Measurements from ENCODE around the gene NANS. TPM values are rescaled to one million over a fixed set of nuclear protein-coding genes. Genes with fewer than 3 reads are reported as not detected.

Gene NANS, protein sequence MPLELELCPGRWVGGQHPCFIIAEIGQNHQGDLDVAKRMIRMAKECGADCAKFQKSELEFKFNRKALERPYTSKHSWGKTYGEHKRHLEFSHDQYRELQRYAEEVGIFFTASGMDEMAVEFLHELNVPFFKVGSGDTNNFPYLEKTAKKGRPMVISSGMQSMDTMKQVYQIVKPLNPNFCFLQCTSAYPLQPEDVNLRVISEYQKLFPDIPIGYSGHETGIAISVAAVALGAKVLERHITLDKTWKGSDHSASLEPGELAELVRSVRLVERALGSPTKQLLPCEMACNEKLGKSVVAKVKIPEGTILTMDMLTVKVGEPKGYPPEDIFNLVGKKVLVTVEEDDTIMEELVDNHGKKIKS
- polyA plus RNA-seq (47.7 to 73.8 TPM (median 63.1 TPM) in 3 replicates), polyA minus RNA-seq (40.7 to 53.5 TPM (median 50.1 TPM) in 3 replicates)
- polyA plus RNA-seq (2011; ENCODE audit: low read depth), result 18.5 TPM
- polyA plus RNA-seq (2011; cell fraction: cytosol; rRNA removed), result 58.0 and 62.8 TPM in 2 replicates
- polyA plus RNA-seq (2011; cell fraction: nucleus; rRNA removed), result 41.0 and 45.2 TPM in 2 replicates
- polyA plus RNA-seq (2012; ENCODE audit: low replicate concordance), result 56.7 and 76.0 TPM in 2 replicates
- polyA minus RNA-seq (2011; cell fraction: cytosol; rRNA and poly(A)+ RNA removed), result 30.1 TPM
- polyA minus RNA-seq (2011; cell fraction: nucleus; rRNA and poly(A)+ RNA removed), result 11.8 and 15.7 TPM in 2 replicates

DNA sequence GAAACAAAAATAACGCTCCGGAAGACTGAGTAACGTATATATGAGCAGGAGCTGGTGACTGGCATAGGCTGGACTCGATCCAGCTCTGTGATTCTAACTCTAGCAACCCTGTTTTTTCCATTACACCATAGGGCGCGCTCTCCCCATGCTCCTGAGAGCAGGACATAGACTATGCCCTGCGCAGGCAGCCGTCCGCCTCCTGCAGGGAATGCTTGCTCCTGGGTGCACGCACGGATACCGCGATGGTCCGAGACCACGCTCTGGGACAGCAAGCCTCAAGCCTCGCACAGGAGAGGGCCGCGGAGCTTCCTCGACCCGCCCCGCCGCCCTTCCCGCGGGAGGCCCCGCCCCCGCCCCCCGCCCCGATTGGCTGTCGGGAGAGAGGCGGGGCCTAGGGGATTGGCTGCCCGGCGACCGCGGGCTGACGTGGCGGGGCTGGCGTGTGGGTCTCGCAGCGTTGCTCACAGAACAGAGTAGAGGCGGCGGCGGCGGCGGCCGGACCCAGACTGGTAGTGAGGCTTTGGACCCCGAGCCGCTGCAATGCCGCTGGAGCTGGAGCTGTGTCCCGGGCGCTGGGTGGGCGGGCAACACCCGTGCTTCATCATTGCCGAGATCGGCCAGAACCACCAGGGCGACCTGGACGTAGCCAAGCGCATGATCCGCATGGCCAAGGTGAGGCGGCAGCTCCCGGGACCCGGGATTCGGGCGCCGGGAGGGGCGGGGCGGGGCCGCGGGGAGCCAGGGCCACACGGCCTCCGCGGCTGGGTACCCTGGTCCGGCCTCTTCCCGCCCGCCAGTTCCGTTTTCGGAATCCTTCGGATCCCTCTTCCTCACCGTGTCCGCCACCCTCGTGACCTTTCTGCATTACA, at the start of gene NANS:
NANS (plus strand) TSS at position 464 of the 869 bp plus-strand sequence; CDS start at position 541, 77 bp downstream.
- Histone ChIP-seq H2AFZ (ENCODE audit: control insufficient read depth, low read length) (peak within 1 kb of the TSS; percentile 95), H4K20me1 (ENCODE audit: control insufficient read depth, extremely low read depth, insufficient read depth, low read length) (no peaks in the 10 kb centered on the region), H3K27me3 (ENCODE audit: control insufficient read depth, extremely low read depth, insufficient read depth, low read length) (no peaks in the 10 kb centered on the region), H3K9ac (ENCODE audit: control insufficient read depth, extremely low read depth, insufficient read depth, low read length) (peak within 1 kb of the TSS; percentile 89), H3K4me3 (ENCODE audit: control insufficient read depth in 2 of 3, extremely low read depth in 1 of 3, insufficient read depth in 2 of 3, low read depth in 1 of 3, low read length in 3 of 3) (peak within 1 kb of the TSS; percentile 74 to 88 (median 83)), H3K4me1 (ENCODE audit: control insufficient read depth, extremely low read depth, insufficient read depth, low read length) (peaks cover 13% of the 10 kb centered on the region), H3K27ac (ENCODE audit: control insufficient read depth, insufficient read depth, low read length) (peak within 1 kb of the TSS; percentile 75), H3K9me3 (ENCODE audit: control insufficient read depth, low read depth, low read length) (no peaks in the 10 kb centered on the region), H3K4me2 (ENCODE audit: control insufficient read depth, extremely low read depth, insufficient read depth, low read depth, low read length) (peak within 1 kb of the TSS; percentile 95), H3K79me2 (ENCODE audit: control insufficient read depth, insufficient read depth, low read length) (peaks cover 27% of the 10 kb centered on the region), H3K36me3 (ENCODE audit: control insufficient read depth in 2 of 2, extremely low read depth in 1 of 2, insufficient read depth in 2 of 2, low read length in 2 of 2) (peaks cover 0 to 3% of the 10 kb centered on the region in 2 experiments), H3K9me1 (ENCODE audit: control insufficient read depth, extremely low read depth, insufficient read depth, low read length) (no peaks in the 10 kb centered on the region)
- dilution Hi-C loops (cut with MboI; ENCODE audit: extremely low pct_ligation_motif_present, low sequenced_read_pairs), result no loop called here
- DNase-seq (ENCODE audit: low read depth, low spot score) (peak; percentile 72), FAIRE-seq (peak; percentile 9)
- TF ChIP-seq, protein P1, sequence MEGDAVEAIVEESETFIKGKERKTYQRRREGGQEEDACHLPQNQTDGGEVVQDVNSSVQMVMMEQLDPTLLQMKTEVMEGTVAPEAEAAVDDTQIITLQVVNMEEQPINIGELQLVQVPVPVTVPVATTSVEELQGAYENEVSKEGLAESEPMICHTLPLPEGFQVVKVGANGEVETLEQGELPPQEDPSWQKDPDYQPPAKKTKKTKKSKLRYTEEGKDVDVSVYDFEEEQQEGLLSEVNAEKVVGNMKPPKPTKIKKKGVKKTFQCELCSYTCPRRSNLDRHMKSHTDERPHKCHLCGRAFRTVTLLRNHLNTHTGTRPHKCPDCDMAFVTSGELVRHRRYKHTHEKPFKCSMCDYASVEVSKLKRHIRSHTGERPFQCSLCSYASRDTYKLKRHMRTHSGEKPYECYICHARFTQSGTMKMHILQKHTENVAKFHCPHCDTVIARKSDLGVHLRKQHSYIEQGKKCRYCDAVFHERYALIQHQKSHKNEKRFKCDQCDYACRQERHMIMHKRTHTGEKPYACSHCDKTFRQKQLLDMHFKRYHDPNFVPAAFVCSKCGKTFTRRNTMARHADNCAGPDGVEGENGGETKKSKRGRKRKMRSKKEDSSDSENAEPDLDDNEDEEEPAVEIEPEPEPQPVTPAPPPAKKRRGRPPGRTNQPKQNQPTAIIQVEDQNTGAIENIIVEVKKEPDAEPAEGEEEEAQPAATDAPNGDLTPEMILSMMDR (optimal IDR thresholded peaks at IDR 0.05 in 1 of 3, IDR thresholded peaks at IDR 0.05 in 1 of 3, conservative IDR thresholded peaks at IDR 0.05 in 1 of 3; ENCODE audit: extremely low read depth in 1 of 3, insufficient read depth in 2 of 3, low read length in 3 of 3), result peak in 2 of 3 experiments; percentile 13 to 31
- no peak for TF ChIP-seq EZH2 (IDR thresholded peaks at IDR 0.05; ENCODE audit: low read length)

DNA sequence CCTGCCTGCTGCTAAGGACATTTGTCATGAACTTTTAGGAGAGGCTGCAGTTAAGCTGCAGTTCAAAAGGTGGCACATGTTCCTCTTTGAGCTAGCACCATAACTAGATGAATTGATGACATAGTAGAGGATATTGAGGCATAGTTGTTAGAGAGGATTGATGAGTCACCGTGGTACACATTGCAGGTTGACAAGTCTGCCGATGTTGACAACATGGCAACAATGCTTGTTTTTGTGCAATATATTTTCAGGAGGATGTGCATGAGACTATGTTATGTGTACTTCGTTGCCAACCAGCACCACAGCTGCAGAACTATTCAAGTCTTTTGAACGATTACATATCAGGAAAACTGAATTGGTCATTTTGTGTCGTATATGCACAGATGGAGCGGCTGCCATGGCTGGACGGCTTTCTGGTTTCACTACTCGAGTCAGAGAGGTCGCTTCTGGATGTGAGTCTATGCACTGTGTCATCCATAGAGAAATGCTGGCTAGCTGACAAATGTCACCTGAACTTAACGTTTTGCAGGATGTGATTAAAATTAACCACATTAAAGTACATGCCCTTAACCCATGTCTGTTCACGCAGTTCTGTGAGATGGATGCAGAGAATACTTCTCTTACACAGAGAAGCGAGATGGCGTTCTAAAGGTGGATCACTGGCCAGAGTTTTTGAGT, 49.1 kb upstream of the NANS start:
- Histone ChIP-seq H3K27ac (ENCODE audit: control insufficient read depth, insufficient read depth, low read length) (no peak overlapping the region), H3K79me2 (ENCODE audit: control insufficient read depth, insufficient read depth, low read length) (peaks cover 38% of the 10 kb centered on the region), H4K20me1 (ENCODE audit: control insufficient read depth, extremely low read depth, insufficient read depth, low read length) (peaks cover 3% of the 10 kb centered on the region), H3K27me3 (ENCODE audit: control insufficient read depth, extremely low read depth, insufficient read depth, low read length) (no peaks in the 10 kb centered on the region), H3K9me1 (ENCODE audit: control insufficient read depth, extremely low read depth, insufficient read depth, low read length) (no peaks in the 10 kb centered on the region), H3K4me2 (ENCODE audit: control insufficient read depth, extremely low read depth, insufficient read depth, low read depth, low read length) (no peak overlapping the region), H3K9me3 (ENCODE audit: control insufficient read depth, low read depth, low read length) (no peaks in the 10 kb centered on the region), H3K4me3 (ENCODE audit: control insufficient read depth in 2 of 3, extremely low read depth in 1 of 3, insufficient read depth in 2 of 3, low read depth in 1 of 3, low read length in 3 of 3) (no peak overlapping the region), H2AFZ (ENCODE audit: control insufficient read depth, low read length) (no peak overlapping the region), H3K4me1 (ENCODE audit: control insufficient read depth, extremely low read depth, insufficient read depth, low read length) (no peaks in the 10 kb centered on the region), H3K36me3 (ENCODE audit: control insufficient read depth in 2 of 2, extremely low read depth in 1 of 2, insufficient read depth in 2 of 2, low read length in 2 of 2) (peaks cover 36% of the 10 kb centered on the region in 2 experiments), H3K9ac (ENCODE audit: control insufficient read depth, extremely low read depth, insufficient read depth, low read length) (no peak overlapping the region)
- TF ChIP-seq EZH2 (IDR thresholded peaks at IDR 0.05; ENCODE audit: low read length), result no peak
- FAIRE-seq (no peak), DNase-seq (ENCODE audit: low read depth, low spot score) (no peak)
- dilution Hi-C loops (cut with MboI; ENCODE audit: extremely low pct_ligation_motif_present, low sequenced_read_pairs), result no loop called here
